GM12892 (cell line): ENCODE data around the gene CDH4.

ENCODE experiments used
- POLR2A ChIP-seq: IDR thresholded peaks from 2 replicates; pipeline ENCODE4 v1.6.1; 2011; ENCODE audit warnings: low read depth, low read length, control low read depth
- POLR2AphosphoS5 ChIP-seq: IDR thresholded peaks from 2 replicates; pipeline ENCODE4 v1.6.1; 2011; ENCODE audit warnings: low read depth, low read length, control low read depth
- TAF1 ChIP-seq: IDR thresholded peaks from 2 replicates; pipeline ENCODE4 v1.6.1; 2011; ENCODE audit warnings: low read depth, mild to moderate bottlenecking, control low read depth, low read length, borderline replicate concordance

- no peak for TF ChIP-seq POLR2AphosphoS5
- no peak for TF ChIP-seq POLR2A
- no peak for TF ChIP-seq TAF1
These were observed 114.9 kb downstream of the CDH4 start for GRCh38 chr20:61366914-61367313.
